ENCODE data around the gene PCNT.

The PCNT gene

GRCh38 chr21:46412521-46413364 is 88.8 kb downstream of the PCNT start:
- no peak for DNase-seq

- no peak for DNase-seq
These were observed 89.4 kb downstream of the PCNT start for GRCh38 chr21:46413365-46413696.

- no peak for DNase-seq
These were observed 91.0 kb downstream of the PCNT start for GRCh38 chr21:46414965-46415275.

GRCh38 chr21:46416551-46416950 is 92.6 kb downstream of the PCNT start:
- DNase-seq, result no peak

GRCh38 chr21:46418265-46418946 is 94.5 kb downstream of the PCNT start:
- no peak for DNase-seq

- no peak for DNase-seq
These were observed 96.6 kb downstream of the PCNT start for GRCh38 chr21:46420241-46421190.

GRCh38 chr21:46421191-46421750 is 97.3 kb downstream of the PCNT start:
- no peak for DNase-seq

GRCh38 chr21:46421756-46422555 is 98.0 kb downstream of the PCNT start:
- no peak for DNase-seq

- no peak for DNase-seq
These were observed 98.8 kb downstream of the PCNT start for GRCh38 chr21:46422636-46423241.

- no peak for DNase-seq
These were observed 99.6 kb downstream of the PCNT start for GRCh38 chr21:46423546-46424038.

- DNase-seq, result no peak
These were observed 100.2 kb downstream of the PCNT start for GRCh38 chr21:46424039-46424591.

- DNase-seq, result no peak
These were observed 100.7 kb downstream of the PCNT start for GRCh38 chr21:46424621-46425020.

GRCh38 chr21:46425041-46425440 is 101.1 kb downstream of the PCNT start:
- DNase-seq, result no peak

GRCh38 chr21:46425571-46425970 is 101.6 kb downstream of the PCNT start:
- DNase-seq, result no peak

GRCh38 chr21:46426313-46427046 is 102.5 kb downstream of the PCNT start:
- DNase-seq, result no peak

GRCh38 chr21:46427516-46427915 is 103.6 kb downstream of the PCNT start:
- DNase-seq, result no peak

- no peak for DNase-seq
These were observed 104.3 kb downstream of the PCNT start for GRCh38 chr21:46428286-46428685.

- DNase-seq, result no peak
These were observed 105.2 kb downstream of the PCNT start for GRCh38 chr21:46428987-46429710.

GRCh38 chr21:46429754-46430681 is 106.1 kb downstream of the PCNT start:
- no peak for DNase-seq

All from NCI-H446 (cell line).